K562 (cell line): ENCODE data around the gene USP22. TPM values are rescaled to one million over a fixed set of nuclear protein-coding genes. Genes with fewer than 3 reads are reported as not detected.

Experiments
- EGR1 ChIP-seq: fragments of 450-650 bp; conservative IDR thresholded peaks from 2 replicates; pipeline ENCODE4 v1.6.1; 2017; ENCODE audit warnings: mild to moderate bottlenecking
- ESRRA ChIP-seq: fragments of 450-650 bp; IDR thresholded peaks from 2 replicates; pipeline ENCODE4 v1.6.1; 2014; ENCODE audit warnings: low read depth, mild to moderate bottlenecking, moderate library complexity, borderline replicate concordance
- GATAD2A ChIP-seq: fragments of 450-650 bp; IDR thresholded peaks from 2 replicates; pipeline ENCODE4 v1.6.1; 2017
- HDAC1 ChIP-seq, 2 experiments: fragments of 450-650 bp; IDR thresholded peaks; 2 replicates each; pipeline ENCODE4 v1.6.1; 2016 to 2017; ENCODE audit warnings: inconsistent platforms in 1 of 2, mild to moderate bottlenecking in 1 of 2, moderate library complexity in 1 of 2
- MECOM ChIP-seq: fragments of 250-450 bp; sonication (Bioruptor Pico); IDR thresholded peaks from 2 replicates; pipeline ENCODE4 v1.8.0; 2022; ENCODE audit warnings: inconsistent platforms
- NR4A1 ChIP-seq, 2 experiments: fragments of 250-450 bp in 1 of 2; fragments of 450-650 bp in 1 of 2; sonication (Bioruptor Pico) in 1 of 2; IDR thresholded peaks; 2 replicates each; pipeline versions ENCODE4 v1.4.0 to v1.6.1; 2016 to 2020; ENCODE audit warnings: mild to moderate bottlenecking in 2 of 2, missing compliant biosample characterization in 1 of 2, missing genetic modification characterization in 1 of 2, moderate library complexity in 1 of 2
- RBBP5 ChIP-seq: fragments of 200-600 bp; sonication (generic); IDR thresholded peaks from 2 replicates; pipeline ENCODE4 v1.6.1; 2012; ENCODE audit warnings: borderline replicate concordance, mild to moderate bottlenecking, low read length, control low read depth, inconsistent platforms; ENCODE audit not compliant: insufficient read depth, poor library complexity, severe bottlenecking
- REST ChIP-seq, 2 experiments: fragments of 450-650 bp; formaldehyde crosslinking in 1 of 2; IDR thresholded peaks; 2 replicates each; pipeline versions ENCODE4 v1.4.0 to v1.6.1; 2014 to 2020; ENCODE audit warnings: mild to moderate bottlenecking in 2 of 2, borderline replicate concordance in 1 of 2, low read depth in 1 of 2
- SLC30A9 ChIP-seq: fragments of 250-450 bp; sonication (Bioruptor Pico); IDR thresholded peaks from 2 replicates; pipeline ENCODE4 v1.8.0; 2022; ENCODE audit warnings: mild to moderate bottlenecking, moderate library complexity
- SP1 ChIP-seq: sonication (generic); formaldehyde crosslinking; IDR thresholded peaks from 2 replicates; pipeline ENCODE4 v1.8.1; 2022; ENCODE audit warnings: mild to moderate bottlenecking, missing genetic modification reagents
- SRSF3 ChIP-seq: fragments of 200-400 bp; formaldehyde crosslinking; IDR thresholded peaks from 2 replicates; pipeline ENCODE4 v1.6.1; 2016; ENCODE audit warnings: mild to moderate bottlenecking, low read length, moderate library complexity; ENCODE audit not compliant: insufficient read depth
- TBL1XR1 ChIP-seq, 2 experiments: IDR thresholded peaks; 2 replicates each; pipeline ENCODE4 v1.6.1; 2012; ENCODE audit warnings: improper control_type of control experiment in 2 of 2, low read length in 2 of 2, mild to moderate bottlenecking in 1 of 2
- TBP ChIP-seq: optimal IDR thresholded peaks from 2 replicates; pipeline ENCODE3; 2011; ENCODE audit warnings: low read depth, low read length, improper control_type of control experiment
- THRB ChIP-seq: fragments of 450-650 bp; formaldehyde crosslinking; conservative IDR thresholded peaks from 2 replicates; pipeline ENCODE4 v1.4.0; 2022; ENCODE audit warnings: mild to moderate bottlenecking, missing genetic modification characterization
- ZNF766 ChIP-seq: fragments of 200-800 bp; sonication (Bioruptor generic); conservative IDR thresholded peaks from 2 replicates; pipeline ENCODE4 v1.6.1; 2016; ENCODE audit warnings: missing genetic modification characterization, missing compliant biosample characterization
- ZNF77 ChIP-seq: fragments of 250-450 bp; sonication (Bioruptor Pico); IDR thresholded peaks from 2 replicates; pipeline ENCODE4 v1.5.0; 2020
- polyA plus RNA-seq, 8 experiments: library from polyadenylated mRNA; depleted of rRNA in 4 of 8; stranded (reverse) in 5 of 8; unstranded in 3 of 8; fragments of >200 nt; fragmentation: Nextera tagmentation in 2 of 8; fragmentation: Illumina TruSeq in 1 of 8; extraction: Ambion mirVana in 2 of 8; extraction: Trizol in 1 of 8; gene quantifications; 2 replicates each; pipeline versions ENCODE4 v1.2.1 to v1.2.3, GENCODE V29; 2011 to 2014; ENCODE audit warnings: inconsistent platforms in 1 of 8, missing spikeins in 1 of 8
- total RNA-seq, 7 experiments: library from RNA; depleted of rRNA in 6 of 7; stranded (reverse); fragments of >200 nt in 6 of 7; fragmentation: Illumina TruSeq in 2 of 7; extraction: Trizol in 2 of 7; gene quantifications; 2 replicates each; pipeline versions ENCODE4 v1.2.1 to v1.2.3, GENCODE V29; 2011 to 2021; ENCODE audit warnings: low replicate concordance in 1 of 7

The USP22 gene
- total and polyA plus RNA-seq, 9 of the 15 experiments (the other 6 are each of a cell fraction or from before 2014, with no cell fraction given) = 6.5 to 113 (median 58.9) TPM

- no peak for TF ChIP-seq NR4A1 (CRISPR knock-in tag; IDR thresholded peaks at IDR 0.05)
- TF ChIP-seq NR4A1 (tag; IDR thresholded peaks at IDR 0.05) = 0 out of 2 replicates have a peak, but pooled peaks have one; percentile 37
- no peak for TF ChIP-seq SRSF3
- TF ChIP-seq TBL1XR1 (IDR thresholded peaks at IDR 0.05; ENCODE audit: low read length in 2 of 2) = no peak
- no peak for TF ChIP-seq SLC30A9
- 0 out of 2 replicates have a peak, but pooled peaks have one; percentile 31 for TF ChIP-seq MECOM
- no peak; a peak in 1 of 4 replicates for TF ChIP-seq HDAC1 (IDR thresholded peaks at IDR 0.05)
- peak; percentile 65; the same call in 1 of the 2 replicates for TF ChIP-seq SP1 (CRISPR knock-in tag)
- no peak for TF ChIP-seq ZNF77 (CRISPR knock-in tag)
- no peak for TF ChIP-seq THRB (CRISPR knock-in tag)
- peak; percentile 29; the same call in 1 of the 2 replicates for TF ChIP-seq ZNF766 (CRISPR knock-in tag)
- peak; percentile 79; the same call in 1 of the 2 replicates for TF ChIP-seq ESRRA
- peak; percentile 33 for TF ChIP-seq RBBP5
- TF ChIP-seq REST (IDR thresholded peaks at IDR 0.05; ENCODE audit: borderline replicate concordance) = peak; percentile 100
- TF ChIP-seq REST (CRISPR knock-in tag; IDR thresholded peaks at IDR 0.05; ENCODE audit: low read depth) = 0 out of 2 replicates have a peak, but pooled peaks have one; percentile 70
- TF ChIP-seq GATAD2A = no peak
- TF ChIP-seq TBP = peak; percentile 26
- TF ChIP-seq EGR1 = peak; percentile 93
These were observed 753 bp upstream of the USP22 start (continued) for GRCh38 chr17:21043296-21044232.
